ENCODE measurements around the gene PGPEP1. TPM values are rescaled to one million over a fixed set of nuclear protein-coding genes. Genes with fewer than 3 reads are reported as not detected.

The PGPEP1 gene
- total and polyA plus RNA-seq, 2 donors (not counting 3 experiments of a cell fraction or from before 2014, with no cell fraction given): 9.9 to 27.2 TPM

- intact Hi-C loops (cut with micrococcal nuclease): no loop called here
- no TSS peak for BruUV-seq (replicated peaks)
- CTCF ChIA-PET: interaction anchor here (0.7 to 4.9 kb wide), 15 partner anchors 10 to 147 kb away, joined by 3 to 62 read pairs (median 7); partner anchors contain the start of genes GDF15 and JUND
- no peaks in the 10 kb centered on the region for H3K9me1 ChIP-seq (replicated peaks; ENCODE audit: control insufficient read depth, extremely low read depth, insufficient read depth, low read length)
- H3K79me2 ChIP-seq (ENCODE audit: control insufficient read depth, insufficient read depth, low read length): no peaks in the 10 kb centered on the region
- no peaks in the 10 kb centered on the region for H3K36me3 ChIP-seq (ENCODE audit: control insufficient read depth in 2 of 2, extremely low read depth in 1 of 2, insufficient read depth in 2 of 2, low read length in 2 of 2)
- no peaks in the 10 kb centered on the region for H4K20me1 ChIP-seq (replicated peaks; ENCODE audit: control insufficient read depth, extremely low read depth, insufficient read depth, low read length)
- dilution Hi-C loops (cut with MboI; ENCODE audit: extremely low pct_ligation_motif_present, low sequenced_read_pairs): no loop called here
- POLR2A ChIA-PET: interaction anchor here (1.2 to 1.3 kb wide), 2 partner anchors 57 to 59 kb away, joined by 3 to 5 read pairs; partner anchors contain the start of gene JUND
- DNase-seq (ENCODE audit: low read depth, low spot score) (no peak), FAIRE-seq (no peak)
- H3K9me3 ChIP-seq (replicated peaks; ENCODE audit: control insufficient read depth, insufficient read depth, low read length): no peaks in the 10 kb centered on the region
- no peak overlapping the region for H3K9ac ChIP-seq (replicated peaks; ENCODE audit: extremely low read depth, insufficient read depth, low read length)
- peaks cover 11% of the 10 kb centered on the region for H3K4me1 ChIP-seq (ENCODE audit: control insufficient read depth, extremely low read depth, insufficient read depth, low read length)
- no peak overlapping the region for H3K4me3 ChIP-seq (replicated peaks in 1 of 3; ENCODE audit: insufficient read depth in 1 of 3, low read depth in 1 of 3, low read length in 3 of 3)
- no peak overlapping the region for H2AFZ ChIP-seq (ENCODE audit: low read depth, low read length)
- no peak overlapping the region for H3K4me2 ChIP-seq (ENCODE audit: insufficient read depth, low read length)
- H3K27ac ChIP-seq (ENCODE audit: insufficient read depth, low read depth, low read length): no peak overlapping the region
- peaks cover 0 to 2% of the 10 kb centered on the region in 2 experiments for H3K27me3 ChIP-seq (ENCODE audit: control insufficient read depth in 2 of 2, insufficient read depth in 2 of 2, low read length in 2 of 2)
- TF ChIP-seq FOS (IDR thresholded peaks at IDR 0.05; ENCODE audit: borderline replicate concordance, insufficient read depth, low read length): no peak
- TF ChIP-seq JUN (IDR thresholded peaks at IDR 0.05; ENCODE audit: borderline replicate concordance, insufficient read depth, insufficient read length, low read depth): no peak
- TF ChIP-seq POLR2A (IDR thresholded peaks at IDR 0.05; ENCODE audit: low read depth, low read length): no peak
- no peak for TF ChIP-seq EZH2 (IDR thresholded peaks at IDR 0.05; ENCODE audit: borderline replicate concordance, low read depth, low read length, severe bottlenecking)
- TF ChIP-seq MYC (IDR thresholded peaks at IDR 0.05; ENCODE audit: low read depth, low read length): no peak
- no peak for TF ChIP-seq POLR2AphosphoS5 (IDR thresholded peaks at IDR 0.05; ENCODE audit: insufficient read depth, low read depth, low read length)
- TF ChIP-seq, protein P1, sequence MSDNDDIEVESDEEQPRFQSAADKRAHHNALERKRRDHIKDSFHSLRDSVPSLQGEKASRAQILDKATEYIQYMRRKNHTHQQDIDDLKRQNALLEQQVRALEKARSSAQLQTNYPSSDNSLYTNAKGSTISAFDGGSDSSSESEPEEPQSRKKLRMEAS (IDR thresholded peaks at IDR 0.05; ENCODE audit: insufficient read depth, insufficient read length): no peak
- no peak for TF ChIP-seq CTCF (IDR thresholded peaks at IDR 0.05; ENCODE audit: extremely low read depth in 1 of 2, insufficient read depth in 1 of 2, low read depth in 1 of 2, low read length in 2 of 2)
Measured at GRCh38 chr19:18338541-18338940, 1.9 kb upstream of the PGPEP1 start.
